Vagina (tissue), 2 donors: ENCODE measurements around the gene SLC49A3.

Experiments used
- POLR2A ChIP-seq, 2 donors: fragments of 450-650 bp; IDR thresholded peaks; one replicate each; pipeline ENCODE4 v1.6.1; 2017; ENCODE audit warnings: antibody characterized with exemption in 2 of 2, mild to moderate bottlenecking in 2 of 2, moderate library complexity in 2 of 2
- TF ChIP-seq, protein P1 (sequence below), 3 experiments: fragments of 450-650 bp in 2 of 3; fragments of 200-600 bp in 1 of 3; sonication (generic) in 1 of 3; IDR thresholded peaks; one replicate each; pipeline ENCODE4 v1.5.1; 2017 to 2019; ENCODE audit warnings: antibody characterized with exemption in 3 of 3, mild to moderate bottlenecking in 2 of 3, moderate library complexity in 2 of 3

- TF ChIP-seq, protein P1, sequence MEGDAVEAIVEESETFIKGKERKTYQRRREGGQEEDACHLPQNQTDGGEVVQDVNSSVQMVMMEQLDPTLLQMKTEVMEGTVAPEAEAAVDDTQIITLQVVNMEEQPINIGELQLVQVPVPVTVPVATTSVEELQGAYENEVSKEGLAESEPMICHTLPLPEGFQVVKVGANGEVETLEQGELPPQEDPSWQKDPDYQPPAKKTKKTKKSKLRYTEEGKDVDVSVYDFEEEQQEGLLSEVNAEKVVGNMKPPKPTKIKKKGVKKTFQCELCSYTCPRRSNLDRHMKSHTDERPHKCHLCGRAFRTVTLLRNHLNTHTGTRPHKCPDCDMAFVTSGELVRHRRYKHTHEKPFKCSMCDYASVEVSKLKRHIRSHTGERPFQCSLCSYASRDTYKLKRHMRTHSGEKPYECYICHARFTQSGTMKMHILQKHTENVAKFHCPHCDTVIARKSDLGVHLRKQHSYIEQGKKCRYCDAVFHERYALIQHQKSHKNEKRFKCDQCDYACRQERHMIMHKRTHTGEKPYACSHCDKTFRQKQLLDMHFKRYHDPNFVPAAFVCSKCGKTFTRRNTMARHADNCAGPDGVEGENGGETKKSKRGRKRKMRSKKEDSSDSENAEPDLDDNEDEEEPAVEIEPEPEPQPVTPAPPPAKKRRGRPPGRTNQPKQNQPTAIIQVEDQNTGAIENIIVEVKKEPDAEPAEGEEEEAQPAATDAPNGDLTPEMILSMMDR (IDR thresholded peaks at IDR 0.05): no peak
- peak in 1 of 2 donors; percentile 42 for TF ChIP-seq POLR2A (IDR thresholded peaks at IDR 0.05)
Observed at GRCh38 chr4:705278-706082, 16.5 kb upstream of the SLC49A3 start, which contains the start of gene PCGF3.
